HepG2 (cell line): ENCODE measurements around the gene RASL10A. TPM values are rescaled to one million over a fixed set of nuclear protein-coding genes. Genes with fewer than 3 reads are reported as not detected.
A peak's percentile ranks its signal among the peaks of the same experiment; 100 is the strongest.

ENCODE experiments used
- ADNP ChIP-seq: sonication (generic); formaldehyde crosslinking; IDR thresholded peaks from 2 replicates; pipeline ENCODE4 v1.4.0; 2020; ENCODE audit warnings: missing genetic modification reagents
- ARID2 ChIP-seq: sonication (generic); formaldehyde crosslinking; IDR thresholded peaks from 2 replicates; pipeline ENCODE4 v1.8.1; 2022; ENCODE audit warnings: mild to moderate bottlenecking, missing genetic modification reagents, borderline replicate concordance
- BCLAF1 ChIP-seq: fragments of 450-650 bp; IDR thresholded peaks from 2 replicates; pipeline ENCODE4 v1.6.1; 2017; ENCODE audit warnings: mild to moderate bottlenecking
- EEA1 ChIP-seq: sonication (generic); formaldehyde crosslinking; IDR thresholded peaks from 2 replicates; pipeline ENCODE4 v1.5.1; 2020; ENCODE audit warnings: mild to moderate bottlenecking, missing genetic modification reagents, borderline replicate concordance
- FOXA3 ChIP-seq: IDR thresholded peaks from 2 replicates; pipeline ENCODE4 v1.6.1; 2016; ENCODE audit warnings: missing genetic modification reagents, missing compliant biosample characterization
- KDM1A ChIP-seq: IDR thresholded peaks from 2 replicates; pipeline ENCODE4 v1.6.1; 2016; ENCODE audit warnings: missing compliant biosample characterization
- SMAD3 ChIP-seq: sonication (generic); formaldehyde crosslinking; IDR thresholded peaks from 2 replicates; pipeline ENCODE4 v1.4.0; 2020; ENCODE audit warnings: missing genetic modification reagents
- TEAD3 ChIP-seq: optimal IDR thresholded peaks from 2 replicates; pipeline ENCODE3; 2016; ENCODE audit warnings: borderline replicate concordance
- THAP11 ChIP-seq: IDR thresholded peaks from 2 replicates; pipeline ENCODE4 v1.6.1; 2016; ENCODE audit warnings: missing biosample characterization, missing genetic modification reagents
- YY1 ChIP-seq: IDR thresholded peaks from 2 replicates; pipeline ENCODE4 v1.6.1; 2011; ENCODE audit warnings: low read length, low read depth, moderate library complexity, mild to moderate bottlenecking; ENCODE audit not compliant: insufficient read depth, insufficient replicate concordance
- ZBTB44 ChIP-seq: sonication (generic); formaldehyde crosslinking; IDR thresholded peaks from 2 replicates; pipeline ENCODE4 v1.4.0; 2020; ENCODE audit warnings: missing genetic modification reagents
- ZBTB7B ChIP-seq: sonication (generic); formaldehyde crosslinking; IDR thresholded peaks from 2 replicates; pipeline ENCODE4 v1.4.0; 2020; ENCODE audit warnings: missing genetic modification reagents
- ZNF567 ChIP-seq: sonication (generic); formaldehyde crosslinking; IDR thresholded peaks from 2 replicates; pipeline ENCODE4 v1.8.1; 2023; ENCODE audit warnings: mild to moderate bottlenecking, missing genetic modification reagents, borderline replicate concordance
- ZNF7 ChIP-seq: IDR thresholded peaks from 2 replicates; pipeline ENCODE4 v1.6.1; 2016; ENCODE audit warnings: missing biosample characterization, missing genetic modification reagents
- ZNF713 ChIP-seq: sonication (generic); formaldehyde crosslinking; IDR thresholded peaks from 2 replicates; pipeline ENCODE4 v1.4.0; 2020; ENCODE audit warnings: mild to moderate bottlenecking, missing genetic modification reagents
- polyA plus RNA-seq, 8 experiments: library from polyadenylated mRNA; depleted of rRNA in 3 of 8; stranded (reverse) in 7 of 8; unstranded in 1 of 8; fragments of >200 nt; fragmentation: Illumina TruSeq in 4 of 8; extraction: Trizol in 4 of 8; gene quantifications; 2 replicates each; pipeline versions ENCODE4 v1.2.1 to v1.2.3, GENCODE V29; 2011 to 2016; ENCODE audit warnings: low read depth in 4 of 8, missing spikeins in 1 of 8, mixed read lengths in 1 of 8; ENCODE audit not compliant: insufficient read depth in 1 of 8
- total RNA-seq, 5 experiments: library from RNA; depleted of rRNA; stranded (reverse); fragments of >200 nt; fragmentation: Illumina TruSeq; extraction: Trizol; gene quantifications; 2 replicates each; pipeline ENCODE4 v1.2.3, GENCODE V29; 2016; ENCODE audit warnings: low read depth in 1 of 5
- TF ChIP-seq, protein P1 (sequence below): sonication (generic); formaldehyde crosslinking; IDR thresholded peaks from 2 replicates; pipeline ENCODE4; 2020; ENCODE audit warnings: missing genetic modification reagents, mild to moderate bottlenecking, borderline replicate concordance
- TF ChIP-seq, protein P2 (sequence below): sonication (generic); formaldehyde crosslinking; IDR thresholded peaks from 2 replicates; pipeline ENCODE4 v1.9.0; 2021; ENCODE audit warnings: missing genetic modification reagents, mild to moderate bottlenecking, borderline replicate concordance
- TF ChIP-seq, protein P3 (sequence below): IDR thresholded peaks from 2 replicates; pipeline ENCODE4 v1.6.1; 2016

The RASL10A gene
- total and polyA plus RNA-seq, 2 of the 13 experiments (the other 11 are each of a cell fraction or from before 2014, with no cell fraction given) = 0.05 to 0.22 TPM

DNA sequence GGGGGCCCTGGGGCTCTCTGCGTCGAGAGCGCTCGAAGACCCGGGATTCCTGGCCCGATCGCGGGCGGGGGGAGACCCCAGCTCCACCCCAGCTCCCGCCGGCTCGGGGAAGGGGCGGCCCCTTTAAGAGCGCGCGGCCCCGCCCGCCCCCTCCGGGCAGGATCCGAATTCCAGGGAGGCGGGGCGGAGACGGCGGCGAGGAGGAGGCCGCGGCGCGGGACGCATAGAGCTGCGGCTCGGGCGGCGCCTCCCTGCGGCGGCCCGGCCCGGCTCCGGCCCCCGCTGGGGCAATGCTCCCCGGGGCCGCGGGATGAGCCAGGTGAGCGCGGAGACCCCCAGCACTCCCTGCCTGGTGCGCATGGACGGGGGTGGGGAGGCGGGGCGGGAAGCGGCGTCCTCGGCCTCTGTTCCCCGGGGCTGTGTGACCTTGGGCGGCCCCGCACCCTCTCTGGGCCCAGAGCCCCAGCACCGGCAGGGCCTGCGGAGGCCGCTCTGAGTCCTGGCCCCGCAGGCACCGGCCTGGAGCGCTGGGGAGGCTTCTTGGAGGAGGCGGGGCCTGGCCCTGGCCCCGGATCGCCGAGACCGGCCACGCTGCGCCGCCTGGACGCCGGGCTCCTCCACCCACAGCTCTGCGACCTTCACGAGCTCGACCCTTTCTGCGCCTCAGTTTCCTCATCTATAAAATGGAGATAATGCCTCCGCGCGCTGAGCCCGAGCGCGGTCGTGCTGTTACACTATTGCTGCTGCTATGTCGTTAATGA is 8.5 kb downstream of the RASL10A start (continued):
- no peak for TF ChIP-seq BCLAF1
- TF ChIP-seq ZNF713 (CRISPR knock-in tag) = no peak
- no peak for TF ChIP-seq ZBTB44 (CRISPR knock-in tag)
- peak; percentile 30; the same call in 1 of the 2 replicates for TF ChIP-seq THAP11 (CRISPR knock-in tag)
- peak; percentile 79; the same call in 1 of the 2 replicates for TF ChIP-seq ADNP (CRISPR knock-in tag)
- TF ChIP-seq EEA1 (CRISPR knock-in tag) = no peak
- TF ChIP-seq KDM1A (CRISPR knock-in tag) = peak; percentile 71; the same call in 1 of the 2 replicates
- TF ChIP-seq, protein P1, sequence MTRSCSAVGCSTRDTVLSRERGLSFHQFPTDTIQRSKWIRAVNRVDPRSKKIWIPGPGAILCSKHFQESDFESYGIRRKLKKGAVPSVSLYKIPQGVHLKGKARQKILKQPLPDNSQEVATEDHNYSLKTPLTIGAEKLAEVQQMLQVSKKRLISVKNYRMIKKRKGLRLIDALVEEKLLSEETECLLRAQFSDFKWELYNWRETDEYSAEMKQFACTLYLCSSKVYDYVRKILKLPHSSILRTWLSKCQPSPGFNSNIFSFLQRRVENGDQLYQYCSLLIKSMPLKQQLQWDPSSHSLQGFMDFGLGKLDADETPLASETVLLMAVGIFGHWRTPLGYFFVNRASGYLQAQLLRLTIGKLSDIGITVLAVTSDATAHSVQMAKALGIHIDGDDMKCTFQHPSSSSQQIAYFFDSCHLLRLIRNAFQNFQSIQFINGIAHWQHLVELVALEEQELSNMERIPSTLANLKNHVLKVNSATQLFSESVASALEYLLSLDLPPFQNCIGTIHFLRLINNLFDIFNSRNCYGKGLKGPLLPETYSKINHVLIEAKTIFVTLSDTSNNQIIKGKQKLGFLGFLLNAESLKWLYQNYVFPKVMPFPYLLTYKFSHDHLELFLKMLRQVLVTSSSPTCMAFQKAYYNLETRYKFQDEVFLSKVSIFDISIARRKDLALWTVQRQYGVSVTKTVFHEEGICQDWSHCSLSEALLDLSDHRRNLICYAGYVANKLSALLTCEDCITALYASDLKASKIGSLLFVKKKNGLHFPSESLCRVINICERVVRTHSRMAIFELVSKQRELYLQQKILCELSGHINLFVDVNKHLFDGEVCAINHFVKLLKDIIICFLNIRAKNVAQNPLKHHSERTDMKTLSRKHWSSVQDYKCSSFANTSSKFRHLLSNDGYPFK (CRISPR knock-in tag) = no peak
- TF ChIP-seq, protein P2, sequence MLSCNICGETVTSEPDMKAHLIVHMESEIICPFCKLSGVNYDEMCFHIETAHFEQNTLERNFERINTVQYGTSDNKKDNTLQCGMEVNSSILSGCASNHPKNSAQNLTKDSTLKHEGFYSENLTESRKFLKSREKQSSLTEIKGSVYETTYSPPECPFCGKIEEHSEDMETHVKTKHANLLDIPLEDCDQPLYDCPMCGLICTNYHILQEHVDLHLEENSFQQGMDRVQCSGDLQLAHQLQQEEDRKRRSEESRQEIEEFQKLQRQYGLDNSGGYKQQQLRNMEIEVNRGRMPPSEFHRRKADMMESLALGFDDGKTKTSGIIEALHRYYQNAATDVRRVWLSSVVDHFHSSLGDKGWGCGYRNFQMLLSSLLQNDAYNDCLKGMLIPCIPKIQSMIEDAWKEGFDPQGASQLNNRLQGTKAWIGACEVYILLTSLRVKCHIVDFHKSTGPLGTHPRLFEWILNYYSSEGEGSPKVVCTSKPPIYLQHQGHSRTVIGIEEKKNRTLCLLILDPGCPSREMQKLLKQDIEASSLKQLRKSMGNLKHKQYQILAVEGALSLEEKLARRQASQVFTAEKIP (CRISPR knock-in tag) = no peak
- TF ChIP-seq ZNF567 (CRISPR knock-in tag) = 0 out of 2 replicates have a peak, but pooled peaks have one; percentile 15
- peak; percentile 19 for TF ChIP-seq YY1
- TF ChIP-seq SMAD3 (CRISPR knock-in tag) = no peak
- no peak for TF ChIP-seq ZNF7 (CRISPR knock-in tag)
- TF ChIP-seq ZBTB7B (CRISPR knock-in tag) = no peak
- no peak for TF ChIP-seq ARID2 (CRISPR knock-in tag)
- TF ChIP-seq FOXA3 = no peak
- TF ChIP-seq, protein P3, sequence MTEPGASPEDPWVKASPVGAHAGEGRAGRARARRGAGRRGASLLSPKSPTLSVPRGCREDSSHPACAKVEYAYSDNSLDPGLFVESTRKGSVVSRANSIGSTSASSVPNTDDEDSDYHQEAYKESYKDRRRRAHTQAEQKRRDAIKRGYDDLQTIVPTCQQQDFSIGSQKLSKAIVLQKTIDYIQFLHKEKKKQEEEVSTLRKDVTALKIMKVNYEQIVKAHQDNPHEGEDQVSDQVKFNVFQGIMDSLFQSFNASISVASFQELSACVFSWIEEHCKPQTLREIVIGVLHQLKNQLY = no peak
- peak; percentile 85 for TF ChIP-seq TEAD3 (CRISPR knock-in tag)
